ENCODE results near the gene PMM2.
"Not testable (repeated sequence)": the region's sequence is repeated elsewhere in the genome, so short reads cannot be mapped to it uniquely, and the experiment has no call there.

The PMM2 gene

DNA sequence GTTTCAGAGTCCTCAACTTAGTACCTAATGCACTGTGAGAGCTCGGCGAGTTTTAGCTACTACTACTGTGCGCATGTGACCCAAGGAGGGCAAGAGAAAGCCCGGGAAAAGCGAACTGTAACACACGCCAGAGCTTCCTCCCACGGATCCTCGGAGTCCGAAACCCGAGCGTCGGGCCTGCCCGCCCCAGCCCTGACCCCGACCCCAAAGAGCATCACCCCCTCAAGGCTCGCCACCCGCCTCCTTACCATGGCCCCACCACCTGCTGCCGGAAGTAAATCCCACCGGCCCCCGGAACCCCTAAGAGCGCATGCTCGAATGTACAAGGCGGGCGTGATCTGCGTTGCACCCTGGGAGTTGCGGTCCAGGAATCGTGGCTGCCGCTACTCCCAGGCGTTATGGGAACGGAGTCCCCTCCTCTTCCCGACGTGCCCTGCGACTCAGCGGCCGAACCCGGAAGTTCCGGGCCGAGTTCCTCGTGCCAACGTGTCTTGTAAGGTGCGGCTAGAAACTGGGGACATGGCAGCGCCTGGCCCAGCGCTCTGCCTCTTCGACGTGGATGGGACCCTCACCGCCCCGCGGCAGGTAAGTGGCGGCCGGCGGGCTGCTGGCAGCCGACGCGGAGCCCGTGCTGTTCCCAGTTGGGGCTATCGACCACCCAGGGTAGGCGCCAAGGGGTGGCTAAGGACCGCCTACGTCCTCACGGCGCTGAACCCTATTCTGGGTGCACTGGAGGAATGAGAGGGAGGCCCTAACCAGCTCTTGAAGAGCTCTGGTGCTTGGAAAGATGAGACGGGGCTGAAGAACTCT is at the start of gene PMM2, which contains the start of gene TMEM186:
TSS of gene PMM2 (plus strand) at position 476 of the 810 bp plus-strand sequence. CDS start at position 520, 44 bp downstream.
TSS of gene TMEM186 (minus strand) at position 276 of the 810 bp plus-strand sequence. CDS start at position 251, 25 bp downstream.
- DNase-seq: peak; percentile 93

DNA sequence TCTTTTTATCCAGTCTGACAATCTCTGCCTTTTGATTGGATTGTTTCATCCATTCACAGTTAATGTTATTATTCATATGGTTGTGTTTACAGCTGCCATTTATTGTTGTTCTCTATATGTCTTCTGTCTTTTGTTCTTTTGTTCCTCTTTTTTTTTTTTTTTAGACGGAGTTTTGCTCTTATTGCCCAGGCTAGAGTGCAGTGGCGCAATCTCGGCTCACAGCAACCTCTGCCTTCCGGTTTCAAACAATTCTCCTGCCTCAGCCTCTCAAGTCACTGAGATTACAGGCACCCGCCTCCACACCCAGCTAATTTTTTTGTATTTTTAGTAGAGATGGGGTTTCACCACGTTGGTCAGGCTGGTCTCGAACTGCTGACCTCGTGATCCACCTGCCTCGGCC is 48.7 kb upstream of the PMM2 start:
- DNase-seq: not testable (repeated sequence)

DNA sequence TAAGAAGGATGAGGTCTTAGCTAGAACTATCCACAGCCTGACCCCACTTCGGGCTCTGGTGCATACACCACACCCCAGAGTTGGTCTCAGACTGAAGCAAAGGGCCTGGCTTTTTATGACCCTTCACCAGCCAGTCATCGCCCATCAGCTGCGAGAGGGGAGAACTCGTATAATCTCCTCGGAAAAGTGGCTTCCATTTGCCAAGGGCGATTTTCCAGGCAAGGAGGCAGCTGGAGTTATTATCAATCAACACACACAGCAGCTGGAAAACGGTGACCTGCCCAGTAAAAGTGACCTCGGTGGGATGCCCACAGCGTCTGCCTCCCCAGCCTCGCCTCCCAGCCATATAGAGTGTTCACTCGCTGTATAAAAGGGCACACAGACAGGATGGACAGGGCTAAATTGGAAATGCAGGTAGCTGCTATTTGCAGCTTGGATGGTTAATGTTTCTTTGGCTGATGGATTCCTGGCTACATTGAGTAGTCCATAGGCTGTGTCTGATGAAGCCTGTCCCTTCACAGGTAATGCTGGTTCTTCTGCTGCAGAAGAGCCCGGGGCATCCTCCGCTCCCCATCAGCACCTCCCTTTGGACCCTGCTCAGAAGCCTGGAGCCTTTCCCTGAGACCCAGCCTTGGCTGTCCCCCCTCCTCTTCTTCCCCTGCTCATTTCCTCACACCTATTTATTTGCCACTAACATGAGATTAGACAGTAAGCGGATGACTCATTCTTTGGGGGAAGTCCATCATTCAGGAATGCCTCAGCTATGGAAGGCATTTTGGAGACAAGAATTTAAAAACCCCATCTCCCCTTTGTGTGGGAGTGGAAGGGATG is 45.9 kb upstream of the PMM2 start:
- DNase-seq: no peak

DNA sequence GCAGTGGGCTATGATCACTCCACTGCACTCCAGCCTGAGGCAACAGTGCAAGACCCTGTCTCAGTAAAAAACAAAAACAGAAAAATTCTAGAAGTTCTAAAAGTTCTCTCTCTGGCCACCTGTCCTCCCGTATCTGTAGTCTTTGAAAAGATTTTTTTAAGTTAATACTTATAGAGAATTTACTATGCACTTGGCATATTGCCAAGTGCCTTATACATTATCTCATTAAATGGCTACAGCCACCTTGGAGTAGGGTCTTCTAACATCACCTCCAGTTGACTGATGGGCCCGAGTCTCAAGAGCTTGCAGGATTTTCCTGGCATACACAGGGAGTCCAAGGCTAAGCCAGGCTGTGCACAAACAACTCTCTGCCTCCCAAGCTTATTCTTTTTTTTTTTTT is 44.9 kb upstream of the PMM2 start:
- DNase-seq: no peak

DNA sequence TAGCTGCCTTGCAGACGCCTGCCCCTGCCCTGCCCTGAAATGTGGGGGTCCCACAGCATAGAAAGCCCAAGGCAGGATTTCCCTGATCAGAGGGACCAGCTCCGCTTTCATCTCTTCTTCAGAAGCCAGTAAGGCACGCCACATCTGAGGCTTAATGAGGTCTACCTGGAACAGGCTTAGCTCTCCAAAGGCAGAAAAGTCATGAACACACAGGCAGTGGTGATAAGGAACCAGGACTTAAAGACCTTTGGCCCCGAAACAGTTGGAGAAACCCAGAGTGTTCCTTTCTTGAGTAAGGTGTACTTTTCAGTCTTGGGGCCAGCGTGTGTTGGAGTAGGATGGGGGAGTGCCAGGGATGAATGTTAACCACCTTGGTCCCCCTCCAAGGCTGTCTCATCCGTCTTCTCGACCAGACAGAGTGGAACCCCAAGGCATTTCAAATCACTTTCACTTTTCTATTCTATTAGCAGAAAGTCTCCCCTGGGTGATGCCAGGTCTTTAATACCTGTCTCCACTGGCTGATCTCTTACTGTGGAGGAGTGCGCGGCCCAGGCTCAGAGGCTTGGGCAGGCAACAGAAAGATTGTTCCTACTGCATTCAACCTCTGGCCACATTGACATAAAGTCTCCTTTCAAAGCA is 44.1 kb upstream of the PMM2 start:
- no peak for DNase-seq

DNA sequence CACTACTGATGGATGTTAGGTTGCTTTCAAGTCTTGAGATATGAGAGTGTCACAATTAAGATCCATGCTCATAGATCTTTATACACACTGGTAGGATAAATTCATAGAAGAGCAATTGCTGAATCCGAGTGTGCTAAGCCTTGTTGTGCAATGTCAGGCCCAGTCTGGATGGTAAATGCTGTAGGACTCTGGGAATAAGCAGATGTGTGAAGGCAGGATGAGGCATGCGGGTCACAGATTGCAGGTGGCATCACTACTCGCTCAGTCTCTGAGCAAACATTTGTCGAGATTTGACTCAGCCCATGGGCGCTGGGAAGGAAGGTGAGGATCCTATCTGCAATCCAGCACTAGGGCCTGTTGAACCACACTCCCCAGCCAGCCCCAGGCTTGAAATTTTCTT is 40.9 kb upstream of the PMM2 start:
- DNase-seq: no peak

DNA sequence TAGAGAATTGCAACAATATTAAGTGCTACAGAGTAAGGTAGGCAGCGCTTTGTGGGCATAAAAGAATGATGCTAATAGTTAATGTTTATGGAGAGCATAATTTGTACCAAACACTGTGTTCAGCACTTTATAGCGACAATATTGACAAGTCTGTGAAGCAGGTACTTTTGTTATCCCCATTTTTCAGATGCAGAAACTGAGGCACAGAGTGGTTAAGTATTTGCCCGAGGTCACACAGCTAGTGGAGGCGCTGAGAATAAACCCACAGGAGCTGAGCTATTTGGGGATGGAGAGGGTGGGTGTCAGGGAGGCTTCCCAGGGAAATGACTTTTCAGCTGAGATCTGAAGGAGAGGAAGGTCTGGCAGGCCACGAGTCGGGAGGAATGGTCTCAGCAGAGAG is 39.6 kb upstream of the PMM2 start:
- no peak for DNase-seq

DNA sequence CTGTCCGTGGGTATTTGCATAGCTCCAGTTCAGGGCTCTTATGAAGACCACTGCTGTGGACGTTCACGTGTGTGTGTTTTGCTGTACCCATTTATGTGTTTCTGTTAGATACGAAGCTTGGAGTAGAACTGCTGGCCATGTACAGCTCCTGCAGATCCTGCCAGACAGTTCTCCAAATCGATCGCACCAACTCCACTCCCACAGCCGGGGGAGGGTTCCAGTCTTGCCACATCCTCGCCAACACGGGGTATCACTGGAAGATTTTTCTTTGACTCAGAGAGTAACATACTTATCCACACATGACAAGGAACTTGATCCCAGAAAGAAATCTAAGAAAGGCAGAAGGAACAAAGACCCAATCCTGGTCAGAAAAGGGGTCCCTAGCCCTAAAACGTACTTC is 37.6 kb upstream of the PMM2 start:
- no peak for DNase-seq

DNA sequence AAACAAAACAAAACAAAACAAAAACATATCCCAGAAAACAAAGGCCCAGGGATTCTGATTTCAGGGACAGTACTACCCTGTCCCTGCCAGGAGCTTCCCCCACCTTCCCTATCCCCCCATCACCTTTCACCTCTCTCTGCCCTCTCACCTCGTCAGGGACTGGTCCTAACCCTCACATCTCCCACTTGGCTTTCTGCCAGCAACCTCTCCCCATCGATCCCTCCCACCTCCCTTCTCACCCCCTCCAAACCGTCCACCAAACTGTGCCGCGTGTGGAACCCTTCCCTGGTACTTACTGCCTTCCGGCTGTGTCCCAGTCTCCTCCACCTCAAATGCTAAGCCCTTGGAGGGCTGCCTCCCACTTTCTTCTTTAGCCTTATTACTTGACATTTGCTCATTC is 36.6 kb upstream of the PMM2 start:
- DNase-seq: no peak

DNA sequence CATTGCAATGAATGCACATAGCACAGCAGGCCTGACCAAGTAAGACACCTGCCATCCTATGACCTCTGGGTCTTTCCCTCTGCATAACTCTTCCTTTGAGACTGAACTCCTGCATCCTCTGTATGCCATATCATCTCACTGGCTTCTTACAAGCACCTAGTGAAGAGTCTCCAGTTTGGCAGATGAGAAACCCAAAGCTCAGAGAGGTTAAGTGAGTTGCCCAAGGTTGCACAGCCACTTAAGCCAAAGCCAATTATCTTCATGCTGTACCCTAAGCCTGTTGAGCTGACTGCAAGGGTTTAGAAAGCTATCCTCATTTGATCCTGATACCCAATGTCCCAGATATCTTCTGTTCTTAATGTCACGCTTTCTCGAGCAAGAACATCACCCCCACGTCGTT is 35.4 kb upstream of the PMM2 start:
- DNase-seq: no peak

DNA sequence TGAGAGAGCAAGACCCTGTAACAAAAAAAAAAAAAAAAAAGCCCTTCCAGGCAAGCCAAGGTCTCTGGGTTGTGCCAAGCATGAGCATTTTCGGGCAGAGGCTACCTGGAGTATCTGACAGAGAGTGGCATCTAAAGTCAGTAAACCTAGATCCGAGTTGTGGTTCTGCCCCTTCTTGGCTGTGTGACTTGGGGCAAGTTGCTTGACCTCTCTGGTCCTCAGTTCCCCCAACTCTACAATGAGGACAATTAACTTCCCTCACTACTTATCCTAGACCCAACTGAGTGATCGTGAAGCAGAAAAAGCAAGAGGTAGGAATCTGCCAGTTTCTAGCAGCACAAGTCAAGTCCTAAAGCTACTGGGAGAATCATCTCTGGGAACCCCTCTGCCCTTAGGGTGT is 34.6 kb upstream of the PMM2 start:
- DNase-seq: no peak

DNA sequence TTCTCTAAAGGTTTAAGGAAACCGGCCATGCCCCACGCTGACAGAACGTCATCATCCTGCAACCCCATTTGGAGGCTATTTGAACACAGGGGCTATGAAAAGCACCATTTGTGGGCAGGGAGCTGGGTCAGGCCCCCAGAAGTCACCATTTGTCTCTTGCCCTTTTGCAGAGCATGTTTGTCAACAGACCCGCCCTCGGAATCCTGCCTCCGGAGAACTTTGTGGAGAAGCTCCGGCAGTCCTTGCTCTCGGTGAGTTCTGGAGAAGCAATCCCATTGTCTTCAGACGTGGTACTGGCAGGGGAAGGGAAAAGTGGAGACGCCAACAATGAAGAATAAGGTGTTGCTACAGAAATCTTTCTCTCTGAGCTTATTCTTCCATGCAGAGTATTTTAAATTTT is 33.7 kb upstream of the PMM2 start:
- DNase-seq: no peak

DNA sequence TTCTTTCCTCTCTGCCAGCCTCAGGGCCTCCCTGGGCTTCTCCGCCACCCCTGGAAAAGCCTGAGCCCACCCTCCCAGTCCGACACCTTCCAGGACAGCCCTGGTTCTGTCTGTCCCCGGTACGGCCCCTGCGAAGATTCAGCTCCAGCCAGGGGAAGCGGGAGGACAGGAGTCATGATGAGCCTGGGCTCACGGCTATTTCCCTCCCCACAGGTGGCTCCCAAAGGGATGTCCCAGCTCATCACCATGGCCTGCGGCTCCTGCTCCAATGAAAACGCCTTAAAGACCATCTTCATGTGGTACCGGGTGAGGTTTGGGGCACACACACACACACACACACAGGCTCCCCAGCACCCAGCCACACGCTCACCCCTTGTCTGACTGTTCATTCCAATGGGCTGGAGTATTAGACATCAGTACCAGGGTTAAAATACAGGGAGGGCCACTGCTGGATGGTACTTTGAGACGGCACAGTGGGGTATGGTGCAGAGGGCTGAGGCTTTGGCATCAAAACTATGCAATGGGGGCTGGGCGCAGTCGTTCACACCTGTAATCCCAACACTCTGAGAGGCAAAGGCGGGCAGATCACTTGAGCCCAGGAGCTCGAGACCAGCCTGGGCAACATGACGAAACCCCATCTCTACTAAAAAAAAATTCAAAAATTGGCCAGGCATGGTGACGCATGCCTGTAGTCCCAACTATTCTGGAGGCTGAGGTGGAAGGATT is 33.0 kb upstream of the PMM2 start:
- no peak for DNase-seq

DNA sequence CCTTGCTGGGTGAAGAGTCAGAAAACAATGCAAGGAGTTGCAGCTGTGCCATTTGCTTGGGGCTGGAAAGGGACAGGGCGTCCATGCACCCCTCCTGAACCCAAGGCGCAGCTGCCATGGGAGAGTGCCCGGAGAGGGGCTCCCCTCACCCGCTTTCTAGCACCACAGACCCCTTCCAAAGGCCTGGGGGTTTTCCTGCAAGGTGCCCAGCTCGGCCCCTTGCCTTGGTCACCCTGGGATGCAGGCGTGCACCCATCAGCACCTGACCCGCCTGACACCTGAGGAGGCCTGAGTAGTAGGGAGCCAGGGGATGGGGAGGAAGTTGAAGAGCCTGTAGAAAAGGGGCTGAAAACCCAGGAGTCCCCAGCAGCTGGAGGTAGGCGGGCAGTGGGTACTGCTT is 30.5 kb upstream of the PMM2 start:
- DNase-seq: no peak

DNA sequence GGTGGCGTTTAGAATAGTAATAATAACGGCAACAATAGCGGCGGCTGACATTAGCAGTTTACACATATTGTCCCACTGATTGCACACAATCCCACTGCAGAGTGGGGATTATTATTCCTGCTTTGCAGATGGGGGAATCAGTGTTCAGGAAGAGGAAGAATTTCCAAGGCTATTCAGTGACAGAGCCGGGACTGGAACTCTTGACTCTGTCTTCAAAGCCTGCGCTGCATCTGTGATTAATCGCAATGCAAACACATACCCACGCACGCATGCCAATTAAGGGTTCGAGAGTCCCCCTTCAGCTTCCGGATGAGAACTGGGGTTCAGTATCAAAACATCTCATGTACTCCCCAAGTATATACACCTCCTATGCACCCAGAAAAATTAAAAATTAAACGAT is 29.4 kb upstream of the PMM2 start:
- no peak for DNase-seq

DNA sequence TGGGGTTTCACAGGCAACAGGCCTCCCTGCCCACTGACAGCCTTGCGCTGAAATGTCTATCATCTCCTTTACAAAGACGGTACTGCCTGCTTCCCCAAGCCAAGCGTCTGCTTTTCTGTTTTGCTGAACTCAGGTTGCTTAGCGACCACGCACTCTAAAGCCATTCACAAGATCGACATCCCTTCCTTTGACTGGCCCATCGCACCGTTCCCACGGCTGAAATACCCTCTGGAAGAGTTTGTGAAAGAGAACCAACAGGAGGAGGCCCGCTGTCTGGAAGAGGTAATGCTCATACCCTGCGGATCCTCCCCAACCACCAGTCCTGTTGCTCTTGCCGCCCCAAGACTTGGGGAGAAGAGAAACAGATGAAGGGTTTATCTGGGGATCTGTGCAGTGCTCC is 28.9 kb upstream of the PMM2 start:
- peak; percentile 49 for DNase-seq

DNA sequence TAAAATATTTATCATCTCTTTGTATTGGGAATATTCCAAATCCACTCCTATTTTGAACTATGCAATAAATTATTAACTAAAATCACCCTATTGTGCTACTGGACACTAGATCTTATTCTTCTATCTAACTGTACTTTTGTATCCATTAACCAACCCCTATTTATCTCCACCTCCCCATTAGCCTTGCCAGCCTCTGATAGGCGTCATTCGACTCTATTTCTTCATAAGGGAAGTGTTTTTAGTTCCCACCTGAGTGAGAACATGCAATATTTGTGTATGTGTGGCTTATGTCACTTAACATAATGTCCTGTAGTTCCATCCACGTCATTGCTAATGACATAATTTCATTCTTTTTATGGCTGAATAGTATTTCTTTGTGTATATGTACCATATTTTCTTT is 24.1 kb upstream of the PMM2 start:
- no peak for DNase-seq

DNA sequence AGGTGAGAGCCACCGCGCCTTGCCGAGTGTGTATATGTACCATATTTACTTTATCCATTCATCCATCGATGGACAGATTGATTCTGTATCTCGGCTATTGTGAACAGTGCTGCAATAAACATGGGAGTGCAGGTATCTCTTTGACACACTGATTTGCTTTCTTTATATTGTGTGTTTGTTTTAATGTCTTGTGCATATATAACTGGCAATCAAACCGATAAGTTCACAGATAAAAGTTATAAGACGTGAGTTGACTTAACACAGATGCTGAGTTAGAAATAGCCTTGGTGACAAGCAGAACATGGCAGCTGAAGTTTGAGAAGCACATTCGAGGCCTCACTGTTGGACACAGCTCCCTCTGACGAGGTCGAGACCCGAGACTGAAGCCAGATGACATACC is 23.4 kb upstream of the PMM2 start:
- DNase-seq: no peak

DNA sequence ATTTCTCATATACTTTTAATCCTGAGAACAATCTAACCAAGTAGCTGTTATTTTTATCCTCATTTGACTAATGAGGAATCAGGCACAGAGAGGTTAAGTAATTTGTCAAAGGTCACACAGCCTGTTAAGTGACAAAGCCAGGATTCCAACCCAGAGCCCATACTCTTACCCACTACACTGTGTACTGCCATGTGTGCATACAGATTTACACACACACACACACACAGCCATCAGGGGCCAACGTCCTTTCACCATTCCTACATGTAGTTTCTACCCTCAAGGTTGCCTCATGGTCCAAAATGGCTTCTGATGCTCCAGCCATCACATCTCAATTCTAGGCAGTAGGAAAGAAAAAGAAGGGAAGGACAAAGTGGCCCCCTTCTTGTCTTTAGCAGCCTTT is 22.3 kb upstream of the PMM2 start:
- no peak for DNase-seq

DNA sequence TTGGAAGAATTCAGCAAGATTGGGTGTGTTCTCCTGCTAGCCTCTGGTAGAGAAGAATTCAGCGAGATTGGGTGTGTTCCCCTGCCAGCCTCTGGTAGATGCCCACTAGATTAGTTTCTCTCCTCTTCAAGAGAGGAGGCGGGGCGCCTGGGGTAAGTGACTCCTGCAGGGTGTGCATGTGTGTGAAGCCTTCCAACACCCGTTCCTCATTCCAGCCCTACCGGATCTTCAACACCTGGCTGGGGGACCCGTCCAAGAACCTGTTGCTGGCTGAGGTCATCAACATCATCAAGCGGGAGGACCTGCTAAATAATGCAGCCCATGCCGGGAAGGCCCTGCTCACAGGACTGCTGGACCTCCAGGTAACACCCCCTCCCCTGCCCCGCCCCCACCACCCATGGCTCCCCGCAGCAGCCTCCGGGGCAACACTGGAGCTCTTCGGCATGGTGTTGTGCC is 21.5 kb upstream of the PMM2 start:
- DNase-seq: no peak

DNA sequence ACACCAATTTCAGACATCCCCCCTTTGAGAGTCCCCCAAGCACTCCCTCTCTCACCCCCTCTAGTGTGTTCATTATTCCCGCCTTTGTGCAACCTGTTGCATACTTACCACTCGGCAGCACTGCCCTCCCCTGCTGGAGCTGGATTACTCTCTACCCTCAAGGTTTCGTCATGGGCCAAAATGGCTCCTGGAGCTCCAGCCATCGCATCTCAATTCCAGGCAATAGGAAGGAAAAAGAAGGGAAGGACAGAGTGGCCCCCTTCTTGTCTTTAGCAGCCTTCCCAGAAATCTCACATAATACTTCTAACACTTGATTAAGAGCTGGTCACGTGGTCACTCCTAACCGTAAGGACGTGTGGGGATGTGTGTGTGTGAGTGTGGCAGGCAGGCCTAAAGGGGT is 20.4 kb upstream of the PMM2 start:
- no peak for DNase-seq

DNA sequence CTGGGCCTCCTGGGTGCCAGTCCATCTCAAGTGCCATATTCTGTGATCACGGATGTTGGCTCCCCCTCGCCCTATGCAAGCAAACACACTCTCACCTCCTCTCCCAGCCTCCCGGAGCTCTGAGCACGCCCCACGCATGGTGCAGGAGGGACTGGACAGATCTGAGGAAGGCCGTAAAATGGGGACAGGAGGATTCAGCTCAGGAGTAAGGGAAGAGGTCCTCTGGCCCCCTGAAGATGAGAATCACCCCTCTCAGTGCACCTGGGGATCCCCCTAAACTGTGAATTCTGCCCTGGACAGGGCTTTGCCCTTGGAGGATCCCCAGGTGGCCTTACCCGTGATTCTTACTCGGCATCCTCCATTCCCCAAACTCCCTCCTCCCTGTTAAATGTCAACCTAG is 15.8 kb upstream of the PMM2 start:
- no peak for DNase-seq

DNA sequence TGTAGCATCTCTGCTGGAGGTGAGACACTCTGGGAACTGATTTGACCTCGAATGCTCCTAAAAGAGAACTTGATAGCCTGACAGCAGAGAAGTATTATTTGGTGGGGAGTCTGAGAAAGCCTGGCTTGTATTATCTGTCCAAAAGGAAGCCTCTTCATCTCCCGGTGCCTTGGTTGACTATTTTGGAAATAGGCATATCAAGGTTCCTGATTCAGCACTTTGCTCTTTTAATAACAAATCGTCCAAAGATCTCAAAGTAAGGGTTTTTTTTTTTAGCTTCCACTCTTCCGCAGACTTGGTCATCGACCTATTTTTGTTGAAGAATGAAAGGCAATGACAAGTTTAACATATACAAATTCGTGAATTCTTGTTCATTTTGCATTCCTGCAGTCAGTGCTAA is 15.0 kb upstream of the PMM2 start:
- DNase-seq: no peak
